HG02759 (cell line): Measurements from ENCODE around the gene EML5.

ENCODE experiments used
- ATAC-seq: cut with Tn5 transposase; IDR thresholded peaks from one replicate; pipeline ENCODE4 v1.9.1; 2021; ENCODE audit warnings: mild to moderate bottlenecking, moderate library complexity; ENCODE audit not compliant: unreplicated experiment

The EML5 gene

GRCh38 chr14:88621100-88621499 is 171.7 kb downstream of the EML5 start:
- ATAC-seq, result no peak

GRCh38 chr14:88618476-88618875 is 174.3 kb downstream of the EML5 start:
- ATAC-seq, result no peak

- no peak for ATAC-seq
Measured at GRCh38 chr14:88617479-88617878, 175.3 kb downstream of the EML5 start.

- ATAC-seq, result no peak
Measured at GRCh38 chr14:88616697-88617096, 176.1 kb downstream of the EML5 start.

GRCh38 chr14:88614218-88614907 is 178.4 kb downstream of the EML5 start:
- ATAC-seq, result no peak

GRCh38 chr14:88613552-88614010 is 179.2 kb downstream of the EML5 start:
- no peak for ATAC-seq

- ATAC-seq, result no peak
Measured at GRCh38 chr14:88612981-88613380, 179.8 kb downstream of the EML5 start.

- no peak for ATAC-seq
Measured at GRCh38 chr14:88611878-88612277, 180.9 kb downstream of the EML5 start.

- no peak for ATAC-seq
Measured at GRCh38 chr14:88607829-88608228, 184.9 kb downstream of the EML5 start.

GRCh38 chr14:88605594-88605993 is 187.2 kb downstream of the EML5 start:
- no peak for ATAC-seq

GRCh38 chr14:88604212-88604611 is 188.5 kb downstream of the EML5 start:
- no peak for ATAC-seq

GRCh38 chr14:88599761-88600439 is 192.9 kb downstream of the EML5 start:
- peak; percentile 95 for ATAC-seq

- peak; percentile 39 for ATAC-seq
Measured at GRCh38 chr14:88599326-88599725, 193.4 kb downstream of the EML5 start.

GRCh38 chr14:88598097-88598675 is 194.6 kb downstream of the EML5 start:
- no peak for ATAC-seq

GRCh38 chr14:88597601-88598000 is 195.2 kb downstream of the EML5 start:
- no peak for ATAC-seq

- no peak for ATAC-seq
Measured at GRCh38 chr14:88597038-88597437, 195.7 kb downstream of the EML5 start.

GRCh38 chr14:88592031-88592430 is 200.7 kb downstream of the EML5 start:
- ATAC-seq, result no peak

- ATAC-seq, result no peak
Measured at GRCh38 chr14:88590173-88590572, 202.6 kb downstream of the EML5 start.

- no peak for ATAC-seq
Measured at GRCh38 chr14:88588081-88588480, 204.7 kb downstream of the EML5 start.

GRCh38 chr14:88584451-88584850 is 208.3 kb downstream of the EML5 start:
- ATAC-seq, result no peak

GRCh38 chr14:88576222-88576621 is 216.5 kb downstream of the EML5 start:
- ATAC-seq, result no peak

- ATAC-seq, result no peak
Measured at GRCh38 chr14:88572117-88572516, 220.6 kb downstream of the EML5 start.
